Ishikawa (cell line): ENCODE data around the gene CACNA2D3.

ENCODE experiments used
- EP300 ChIP-seq: IDR thresholded peaks from 2 replicates; pipeline ENCODE4 v1.6.1; 2012; ENCODE audit warnings: borderline replicate concordance
- TCF12 ChIP-seq: IDR thresholded peaks from 2 replicates; pipeline ENCODE4 v1.6.1; 2012; ENCODE audit warnings: low read depth

DNA sequence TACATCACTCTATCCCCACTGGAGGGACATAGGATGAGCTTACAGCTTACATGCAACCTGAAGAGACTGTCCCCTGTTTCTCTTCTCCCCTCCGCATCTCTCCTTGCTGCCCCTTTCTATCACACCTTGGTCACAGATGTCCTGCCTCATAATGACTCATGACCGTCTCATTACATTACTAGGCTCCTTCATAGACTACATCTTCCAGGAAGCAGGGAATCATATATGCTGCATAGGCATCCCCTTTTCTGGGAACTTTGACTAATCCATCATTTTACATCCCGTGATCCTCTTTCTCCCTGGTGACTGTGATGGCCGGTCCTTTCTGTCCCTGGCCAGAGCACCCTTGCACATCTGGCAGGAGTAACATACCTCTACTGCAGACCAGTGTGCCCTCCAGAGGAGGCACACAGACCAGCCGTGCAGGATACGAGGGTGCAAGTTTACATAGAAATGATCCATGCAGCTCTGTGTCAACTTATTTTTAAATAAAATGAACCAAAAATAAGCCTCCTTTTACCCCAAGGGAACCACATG is 188.9 kb downstream of the CACNA2D3 start:
- TF ChIP-seq TCF12 (no peak), EP300 (no peak)
